Stomach (tissue), 4 donors: ENCODE measurements around the gene RXFP2.

Experiments
- CTCF ChIP-seq, 7 experiments: fragments of 450-650 bp in 4 of 7; fragments of 200-600 bp in 3 of 7; sonication (generic) in 3 of 7; IDR thresholded peaks; one replicate each; pipeline ENCODE4 v1.5.1; 2016 to 2019; ENCODE audit warnings: antibody characterized with exemption in 7 of 7, control low read depth in 2 of 7, mild to moderate bottlenecking in 1 of 7
- EP300 ChIP-seq: sonication (generic); formaldehyde crosslinking; IDR thresholded peaks from one replicate; pipeline ENCODE4 v1.6.1; 2017; ENCODE audit warnings: antibody characterized with exemption

GRCh38 chr13:31814536-31814935, 75.2 kb downstream of the RXFP2 start:
- TF ChIP-seq CTCF (IDR thresholded peaks at IDR 0.05) (no peak), EP300 (no peak)
